SK-N-SH (cell line): ENCODE results near the gene MLLT1. TPM values are rescaled to one million over a fixed set of nuclear protein-coding genes. Genes with fewer than 3 reads are reported as not detected.

Source experiments
- CTCF ChIA-PET: fragments of 300-600, 350-600 bp; formaldehyde crosslinking; extraction: SDS; loops from one replicate; lab custom pipeline; 2021; lab: Yijun Ruan, JAX
- POLR2A ChIA-PET: fragments of 350-600 bp; sonication (Branson Sonifier 250); formaldehyde crosslinking; extraction: SDS; loops from one replicate; lab custom pipeline; 2020; ENCODE audit warnings: antibody characterized with exemption, inconsistent platforms; lab: Yijun Ruan, JAX
- DNase-seq: peaks from one replicate; pipeline ENCODE4 v3.0.0; 2012
- H2AFZ ChIP-seq: fragments of 200-600 bp; sonication (generic); 2 replicates; pipeline ENCODE4 v1.8.1; 2016; ENCODE audit warnings: antibody characterized with exemption, mild to moderate bottlenecking, low read depth
- H3F3A ChIP-seq: fragments of 200-600 bp; sonication (generic); replicated peaks from 2 replicates; pipeline ENCODE3; 2016; ENCODE audit warnings: antibody characterized with exemption, mild to moderate bottlenecking; ENCODE audit not compliant: insufficient read depth
- H3K27ac ChIP-seq, 2 experiments: fragments of 200-500 bp in 1 of 2; fragments of 200-600 bp in 1 of 2; sonication (Bioruptor generic) in 1 of 2; sonication (generic), shearing (Covaris generic) in 1 of 2; 2 replicates each; pipeline versions ENCODE4 v1.5.1 to v1.6.1; 2014 to 2016; ENCODE audit warnings: low read depth in 2 of 2, inconsistent platforms in 1 of 2, low read length in 1 of 2, mild to moderate bottlenecking in 1 of 2, mixed read lengths in 1 of 2
- H3K27me3 ChIP-seq: fragments of 200-600 bp; sonication (generic), shearing (Covaris generic); 2 replicates; pipeline ENCODE4 v1.6.1; 2016; ENCODE audit warnings: mixed run types; ENCODE audit not compliant: insufficient read depth
- H3K36me3 ChIP-seq, 2 experiments: fragments of 200-500 bp in 1 of 2; fragments of 200-600 bp in 1 of 2; sonication (Bioruptor generic) in 1 of 2; sonication (generic) in 1 of 2; replicated peaks in 1 of 2; 2 replicates each; pipeline versions ENCODE3 to v1.5.1; 2014 to 2016; ENCODE audit warnings: low read length in 1 of 2, mild to moderate bottlenecking in 1 of 2; ENCODE audit not compliant: insufficient read depth in 2 of 2, control insufficient read depth in 1 of 2
- H3K4me1 ChIP-seq, 2 experiments: fragments of 200-500 bp in 1 of 2; fragments of 200-600 bp in 1 of 2; sonication (Bioruptor generic) in 1 of 2; sonication (generic), shearing (Covaris generic) in 1 of 2; 2 replicates each; pipeline versions ENCODE4 v1.5.1 to v1.6.1; 2014 to 2016; ENCODE audit warnings: low read depth in 1 of 2, low read length in 1 of 2, mixed run types in 1 of 2; ENCODE audit not compliant: insufficient read depth in 2 of 2, control insufficient read depth in 1 of 2
- H3K4me2 ChIP-seq: fragments of 200-600 bp; sonication (generic), shearing (Covaris generic); 2 replicates; pipeline ENCODE4 v1.6.1; 2017; ENCODE audit warnings: mixed run types
- H3K4me3 ChIP-seq, 2 experiments: fragments of 200-500 bp in 1 of 2; fragments of 200-600 bp in 1 of 2; sonication (Bioruptor generic) in 1 of 2; sonication (generic), shearing (Covaris generic) in 1 of 2; 2 replicates each; pipeline versions ENCODE4 v1.5.1 to v1.8.1; 2014 to 2016; ENCODE audit warnings: low read depth in 2 of 2, inconsistent platforms in 1 of 2, low read length in 1 of 2, mild to moderate bottlenecking in 1 of 2, mixed read lengths in 1 of 2, moderate library complexity in 1 of 2
- H3K79me2 ChIP-seq: fragments of 200-600 bp; sonication (generic); 2 replicates; pipeline ENCODE4 v1.8.1; 2017; ENCODE audit warnings: mild to moderate bottlenecking; ENCODE audit not compliant: insufficient read depth
- H3K9ac ChIP-seq: fragments of 200-600 bp; sonication (generic); 2 replicates; pipeline ENCODE4 v1.6.1; 2017; ENCODE audit warnings: mixed run types
- H3K9me2 ChIP-seq: fragments of 200-600 bp; sonication (generic); 2 replicates; pipeline ENCODE4 v1.6.1; 2017; ENCODE audit warnings: mixed run types
- H3K9me3 ChIP-seq: fragments of 200-600 bp; sonication (generic); 2 replicates; pipeline ENCODE4 v1.6.1; 2017; ENCODE audit warnings: mixed run types, mild to moderate bottlenecking, moderate library complexity
- H4K20me1 ChIP-seq: fragments of 200-600 bp; sonication (generic); 2 replicates; pipeline ENCODE4 v1.6.1; 2017; ENCODE audit warnings: mild to moderate bottlenecking, mixed run types; ENCODE audit not compliant: insufficient read depth
- CTCF ChIP-seq: fragments of 200-600 bp; sonication (generic); IDR thresholded peaks from 2 replicates; pipeline ENCODE4 v1.6.1; 2017; ENCODE audit warnings: antibody characterized with exemption, mild to moderate bottlenecking, moderate library complexity
- EZH2phosphoT487 ChIP-seq: fragments of 200-600 bp; sonication (generic); IDR thresholded peaks from 2 replicates; pipeline ENCODE4 v1.6.1; 2017; ENCODE audit warnings: low read depth, mixed run types, mild to moderate bottlenecking, antibody characterized with exemption, moderate library complexity, borderline replicate concordance
- TEAD4 ChIP-seq: IDR thresholded peaks from 2 replicates; pipeline ENCODE4 v1.4.0; 2012; ENCODE audit warnings: mild to moderate bottlenecking, borderline replicate concordance; ENCODE audit not compliant: insufficient read depth
- WGBS: methylation state at CpG from one replicate; pipeline ENCODE4 v1.1.6; 2017; ENCODE audit warnings: low lambda C conversion rate; 5-methylcytosine and 5-hydroxymethylcytosine counted together
- polyA plus RNA-seq, 3 experiments: library from polyadenylated mRNA; depleted of rRNA; stranded (reverse); fragments of >200 nt; gene quantifications; 2 replicates each; pipeline ENCODE4 v1.2.3, GENCODE V29; 2012

The MLLT1 gene
- polyA plus RNA-seq, 1 of the 3 experiments (the other 2 are of a cell fraction), result 19.0 TPM

DNA sequence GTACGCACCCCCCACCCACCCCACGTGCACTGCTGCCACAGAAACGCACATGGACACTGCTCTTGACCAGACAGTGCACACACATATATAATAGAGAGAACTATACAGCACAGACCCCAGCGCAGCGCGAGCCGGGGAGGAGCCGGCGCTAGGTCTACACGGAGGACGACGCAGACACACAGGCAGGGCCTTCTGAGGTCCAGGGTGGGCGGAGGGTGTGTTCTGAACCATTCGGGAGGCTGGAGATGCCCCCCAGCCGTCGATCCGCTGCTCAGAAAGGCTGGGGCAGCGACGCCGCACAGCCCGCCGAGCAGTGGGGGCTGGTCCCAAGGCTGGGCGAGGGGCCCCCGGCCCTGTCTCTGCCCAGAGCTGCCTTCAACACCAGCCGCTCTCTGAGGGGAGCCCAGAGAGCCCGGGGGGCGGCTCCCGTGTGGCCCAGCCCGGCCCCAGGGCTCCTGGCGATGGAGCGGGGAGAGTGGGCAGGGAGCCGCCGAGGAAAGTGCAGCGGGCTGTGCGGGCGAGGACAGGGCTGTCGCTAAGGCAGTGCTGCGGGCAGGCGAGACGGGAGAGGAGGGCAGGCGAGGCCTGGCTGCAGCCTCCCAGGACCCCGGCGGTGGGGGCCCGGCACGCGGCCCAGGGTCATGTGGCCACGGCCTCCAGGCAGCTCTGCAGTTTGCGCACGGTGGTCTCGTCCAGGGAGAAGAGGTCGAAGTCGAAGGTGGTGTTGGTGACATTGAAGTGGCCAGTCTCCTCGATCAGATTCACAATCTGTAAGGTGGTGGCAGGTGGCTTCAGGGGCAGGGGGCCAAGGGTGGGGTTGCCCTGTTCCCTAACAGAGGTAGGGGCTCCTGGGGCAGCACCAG, 67.1 kb downstream of the MLLT1 start:
- DNase-seq, result peak; percentile 30
- no peak overlapping the region for H2AFZ ChIP-seq
- ChIA-PET POLR2A (no interaction called here), CTCF (interaction anchor here (0.7 kb wide), 1 partner anchor 59 kb away, joined by 4 read pairs; no protein-coding TSS in a partner anchor)
- TF ChIP-seq CTCF, result no peak
- TF ChIP-seq TEAD4, result no peak
- H3K9me3 ChIP-seq, result no peaks in the 10 kb centered on the region
- no peaks in the 10 kb centered on the region for H3K27me3 ChIP-seq
- no peaks in the 10 kb centered on the region for H4K20me1 ChIP-seq
- no peaks in the 10 kb centered on the region for H3K9me2 ChIP-seq
- no peak overlapping the region for H3K4me3 ChIP-seq
- H3K4me2 ChIP-seq, result no peak overlapping the region
- peaks cover 0 to 12% of the 10 kb centered on the region in 2 experiments; a peak in 1 of 4 replicates for H3K4me1 ChIP-seq
- H3K9ac ChIP-seq, result no peak overlapping the region
- H3K36me3 ChIP-seq, result peaks cover 0 to 28% of the 10 kb centered on the region in 2 experiments
- H3K79me2 ChIP-seq, result no peaks in the 10 kb centered on the region
- whole genome bisulfite sequencing, result 96% methylated on average over 39 of the region's 53 CpGs
- no peaks in the 10 kb centered on the region for H3F3A ChIP-seq
- H3K27ac ChIP-seq, result no peak overlapping the region

- H2AFZ ChIP-seq, result no peak overlapping the region
- H3F3A ChIP-seq, result no peaks in the 10 kb centered on the region
- no peaks in the 10 kb centered on the region for H4K20me1 ChIP-seq
- POLR2A ChIA-PET, result no interaction called here
- 97% methylated on average over 32 of the region's 43 CpGs for WGBS
- TF ChIP-seq EZH2phosphoT487, result no peak
- H3K27me3 ChIP-seq, result no peaks in the 10 kb centered on the region
- no peaks in the 10 kb centered on the region for H3K9me3 ChIP-seq
- peaks cover 0 to 28% of the 10 kb centered on the region in 2 experiments for H3K36me3 ChIP-seq
- no peak overlapping the region for H3K27ac ChIP-seq
- peaks cover 0 to 4% of the 10 kb centered on the region in 2 experiments; a peak in 1 of 4 replicates for H3K4me1 ChIP-seq
- no peak overlapping the region for H3K9ac ChIP-seq
- CTCF ChIA-PET, result no interaction called here
- no peak overlapping the region for H3K4me3 ChIP-seq
- DNase-seq, result peak; percentile 25
- no peaks in the 10 kb centered on the region for H3K9me2 ChIP-seq
- H3K4me2 ChIP-seq, result no peak overlapping the region
- no peaks in the 10 kb centered on the region for H3K79me2 ChIP-seq
Measured at GRCh38 chr19:6211632-6212402, 68.0 kb downstream of the MLLT1 start.
